Keratinocyte (primary cell): ENCODE results near the gene TNK1.

ENCODE experiments used
- CTCF ChIP-seq, 3 experiments: IDR thresholded peaks in 1 of 3; conservative IDR thresholded peaks in 1 of 3; optimal IDR thresholded peaks in 1 of 3; 2 replicates in 2 of 3; 3 replicates in 1 of 3; pipeline versions ENCODE3 to v1.5.1; 2011; ENCODE audit warnings: low read length in 3 of 3, mild to moderate bottlenecking in 3 of 3, moderate library complexity in 2 of 3, control low read depth in 1 of 3, inconsistent platforms in 1 of 3; ENCODE audit not compliant: insufficient read depth in 2 of 3; ENCODE audit errors: extremely low read depth in 1 of 3
- EZH2 ChIP-seq: IDR thresholded peaks from one replicate; pipeline ENCODE4 v1.6.1; 2012; ENCODE audit warnings: inconsistent platforms, mild to moderate bottlenecking, low read length, moderate library complexity

GRCh38 chr17:7374353-7374752, 6.5 kb upstream of the TNK1 start:
- TF ChIP-seq CTCF (optimal IDR thresholded peaks at IDR 0.05 in 1 of 3, IDR thresholded peaks at IDR 0.05 in 1 of 3, conservative IDR thresholded peaks at IDR 0.05 in 1 of 3; ENCODE audit: extremely low read depth in 1 of 3, insufficient read depth in 2 of 3, low read length in 3 of 3) (no peak), EZH2 (no peak)
